GM19238 (cell line): ENCODE results near the gene ELL3.

Source experiments
- DNase-seq: peaks from one replicate; pipeline ENCODE4 v3.0.0; 2011; ENCODE audit warnings: low spot score; ENCODE audit not compliant: insufficient read length

Gene ELL3

DNA sequence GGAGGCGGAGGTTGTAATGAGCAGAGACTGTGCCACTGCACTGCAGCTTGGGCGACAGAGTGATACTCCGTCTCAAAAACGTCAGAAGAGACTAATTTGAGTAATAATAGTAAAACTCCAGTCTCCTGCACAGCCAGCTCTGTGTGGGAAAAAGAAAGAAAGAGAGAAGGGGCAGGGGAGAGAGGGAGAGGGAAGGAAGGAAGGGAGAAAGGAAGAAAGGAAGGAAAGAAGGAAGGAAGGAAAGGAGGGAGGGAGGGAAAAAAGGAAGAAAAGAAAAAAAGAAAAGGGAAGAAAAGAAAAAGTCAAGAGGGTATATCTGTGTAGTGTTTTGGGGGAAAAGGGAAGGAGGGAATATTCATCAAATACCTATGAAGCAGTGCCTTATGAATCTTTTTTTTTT is 53.6 kb downstream of the ELL3 start:
- DNase-seq, result no peak
